HEK293 (cell line): Measurements from ENCODE around the gene ST6GALNAC6.

Source experiments
- CTCF ChIA-PET: fragments of 350-600 bp; formaldehyde crosslinking; extraction: SDS; loops from one replicate; lab custom pipeline; 2021; ENCODE audit warnings: antibody characterized with exemption; lab: Yijun Ruan, JAX
- POLR2A ChIA-PET: fragments of 300-600 bp; formaldehyde crosslinking; extraction: SDS; loops from one replicate; lab custom pipeline; 2020; ENCODE audit warnings: antibody characterized with exemption, inconsistent platforms; lab: Yijun Ruan, JAX
- H3K27ac ChIP-seq: fragments of 200-500 bp; sonication (Bioruptor generic); 2 replicates; pipeline ENCODE4 v1.5.1; 2014; ENCODE audit warnings: low read depth, low read length, control low read depth, inconsistent platforms; ENCODE audit errors: extremely low read depth
- H3K36me3 ChIP-seq, 2 experiments: fragments of 200-500 bp in 1 of 2; sonication (Bioruptor generic) in 1 of 2; 1 replicate in 1 of 2; 2 replicates in 1 of 2; pipeline ENCODE4 v1.5.1; 2014 to 2017; ENCODE audit warnings: inconsistent platforms in 2 of 2, low read length in 2 of 2; ENCODE audit not compliant: control insufficient read depth in 2 of 2, insufficient read depth in 1 of 2
- H3K4me1 ChIP-seq: fragments of 200-500 bp; sonication (Bioruptor generic); 2 replicates; pipeline ENCODE4 v1.5.1; 2014; ENCODE audit warnings: mild to moderate bottlenecking, low read length, inconsistent platforms; ENCODE audit not compliant: control insufficient read depth, insufficient read depth
- H3K4me3 ChIP-seq: 2 replicates; pipeline ENCODE4 v1.5.1; 2011; ENCODE audit warnings: low read depth, mild to moderate bottlenecking, control low read depth, low read length, moderate library complexity
- H3K9me3 ChIP-seq: fragments of 200-500 bp; sonication (Bioruptor generic); 2 replicates; pipeline ENCODE4 v1.5.1; 2014; ENCODE audit warnings: low read depth, low read length, inconsistent platforms; ENCODE audit not compliant: control insufficient read depth, insufficient read depth
- KLF1 ChIP-seq: fragments of 450-650 bp; formaldehyde crosslinking; IDR thresholded peaks from 2 replicates; pipeline ENCODE4 v1.5.1; 2016; ENCODE audit warnings: missing biosample characterization, missing genetic modification characterization
- PRDM10 ChIP-seq: fragments of 450-650 bp; formaldehyde crosslinking; IDR thresholded peaks from 2 replicates; pipeline ENCODE4 v1.5.1; 2016; ENCODE audit warnings: missing biosample characterization, missing genetic modification characterization
- REPIN1 ChIP-seq: fragments of 450-650 bp; formaldehyde crosslinking; IDR thresholded peaks from 2 replicates; pipeline ENCODE4 v1.5.1; 2017; ENCODE audit warnings: missing biosample characterization, missing genetic modification characterization, low read depth
- YY2 ChIP-seq: fragments of 450-650 bp; formaldehyde crosslinking; IDR thresholded peaks from 2 replicates; pipeline ENCODE4 v1.5.1; 2016; ENCODE audit warnings: missing biosample characterization, missing genetic modification characterization
- ZBTB20 ChIP-seq: fragments of 450-650 bp; formaldehyde crosslinking; IDR thresholded peaks from 2 replicates; pipeline ENCODE4 v1.5.1; 2016; ENCODE audit warnings: missing biosample characterization, missing genetic modification characterization
- ZBTB44 ChIP-seq: fragments of 450-650 bp; IDR thresholded peaks from 2 replicates; pipeline ENCODE4 v1.5.1; 2018; ENCODE audit warnings: missing biosample characterization, mild to moderate bottlenecking, missing genetic modification characterization
- ZFP37 ChIP-seq: fragments of 450-650 bp; formaldehyde crosslinking; IDR thresholded peaks from 2 replicates; pipeline ENCODE4 v1.5.1; 2016; ENCODE audit warnings: missing biosample characterization, missing genetic modification characterization
- ZFP69B ChIP-seq: fragments of 450-650 bp; formaldehyde crosslinking; IDR thresholded peaks from 2 replicates; pipeline ENCODE4 v1.5.1; 2016; ENCODE audit warnings: missing biosample characterization, missing genetic modification characterization
- ZNF146 ChIP-seq: fragments of 450-650 bp; formaldehyde crosslinking; IDR thresholded peaks from 2 replicates; pipeline ENCODE4 v1.5.1; 2016; ENCODE audit warnings: missing biosample characterization, missing genetic modification characterization
- ZNF214 ChIP-seq: fragments of 450-650 bp; formaldehyde crosslinking; IDR thresholded peaks from 2 replicates; pipeline ENCODE4 v1.5.1; 2017; ENCODE audit warnings: missing biosample characterization, mild to moderate bottlenecking, missing genetic modification characterization, borderline replicate concordance
- ZNF239 ChIP-seq: fragments of 450-650 bp; formaldehyde crosslinking; IDR thresholded peaks from 2 replicates; pipeline ENCODE4 v1.5.1; 2016; ENCODE audit warnings: missing biosample characterization, missing genetic modification characterization
- ZNF248 ChIP-seq: fragments of 450-650 bp; formaldehyde crosslinking; IDR thresholded peaks from 2 replicates; pipeline ENCODE4 v1.5.1; 2017; ENCODE audit warnings: missing biosample characterization, missing genetic modification characterization
- ZNF280C ChIP-seq: fragments of 450-650 bp; formaldehyde crosslinking; IDR thresholded peaks from 2 replicates; pipeline ENCODE4 v1.5.1; 2016; ENCODE audit warnings: missing biosample characterization, missing genetic modification characterization
- ZNF354C ChIP-seq: fragments of 450-650 bp; formaldehyde crosslinking; IDR thresholded peaks from 2 replicates; pipeline ENCODE4 v1.5.1; 2016; ENCODE audit warnings: missing biosample characterization, missing genetic modification characterization, low read depth, borderline replicate concordance
- ZNF362 ChIP-seq: fragments of 450-650 bp; formaldehyde crosslinking; IDR thresholded peaks from 2 replicates; pipeline ENCODE4 v1.5.1; 2016; ENCODE audit warnings: missing biosample characterization, missing genetic modification characterization
- ZNF37A ChIP-seq: fragments of 450-650 bp; IDR thresholded peaks from 2 replicates; pipeline ENCODE4 v1.5.1; 2018; ENCODE audit warnings: missing biosample characterization, missing genetic modification characterization
- ZNF473 ChIP-seq: fragments of 450-650 bp; formaldehyde crosslinking; IDR thresholded peaks from 2 replicates; pipeline ENCODE4 v1.5.1; 2017; ENCODE audit warnings: missing biosample characterization, missing genetic modification characterization
- ZNF510 ChIP-seq: fragments of 450-650 bp; formaldehyde crosslinking; IDR thresholded peaks from 2 replicates; pipeline ENCODE4 v1.5.1; 2018; ENCODE audit warnings: mild to moderate bottlenecking, missing genetic modification characterization, missing biosample characterization; ENCODE audit not compliant: insufficient replicate concordance
- ZNF639 ChIP-seq: fragments of 450-650 bp; formaldehyde crosslinking; IDR thresholded peaks from 2 replicates; pipeline ENCODE4 v1.5.1; 2016; ENCODE audit warnings: missing biosample characterization, missing genetic modification characterization
- ZNF776 ChIP-seq: fragments of 450-650 bp; formaldehyde crosslinking; IDR thresholded peaks from 2 replicates; pipeline ENCODE4 v1.5.0; 2017; ENCODE audit warnings: missing biosample characterization, missing genetic modification characterization, borderline replicate concordance

ST6GALNAC6 gene

GRCh38 chr9:127918183-127919107 lies 19.0 kb upstream of the ST6GALNAC6 start (continued):
- TF ChIP-seq PRDM10 (tag by site-specific recombination) (peak; percentile 84), ZNF639 (tag by site-specific recombination) (no peak), ZNF37A (tag by site-specific recombination) (no peak), KLF1 (peak; percentile 41; the same call in 1 of the 2 replicates), ZBTB20 (tag by site-specific recombination) (peak; percentile 75), ZNF473 (tag by site-specific recombination) (no peak), ZNF362 (no peak), ZNF239 (tag by site-specific recombination) (no peak), ZNF280C (tag by site-specific recombination) (no peak), ZNF146 (no peak), ZNF354C (tag by site-specific recombination) (no peak), ZNF510 (no peak)

GRCh38 chr9:127917603-127918002 lies 18.2 kb upstream of the ST6GALNAC6 start:
- POLR2A ChIA-PET: interaction anchor here (0.9 to 1.8 kb wide), 7 partner anchors 10 to 183 kb away, joined by 3 to 9 read pairs (median 4); partner anchors contain the start of genes PIP5KL1 and ST6GALNAC6
- CTCF ChIA-PET: interaction anchor here (0.6 to 8.1 kb wide), 8 partner anchors 48 to 497 kb away, joined by 3 to 46 read pairs (median 4); no protein-coding TSS in a partner anchor
- no peaks in the 10 kb centered on the region for H3K9me3 ChIP-seq
- peaks cover 0 to 9% of the 10 kb centered on the region in 2 experiments; a peak in 1 of 3 replicates for H3K36me3 ChIP-seq
- H3K27ac ChIP-seq: no peak overlapping the region
- H3K4me3 ChIP-seq: no peak overlapping the region
- peaks cover 3% of the 10 kb centered on the region; the same call in 1 of the 2 replicates for H3K4me1 ChIP-seq
- no peak for TF ChIP-seq ZFP37 (tag by site-specific recombination)
- no peak for TF ChIP-seq ZNF776 (tag by site-specific recombination)
- TF ChIP-seq REPIN1 (tag by site-specific recombination): no peak
- no peak for TF ChIP-seq ZFP69B (tag by site-specific recombination)
- no peak for TF ChIP-seq ZNF214 (tag by site-specific recombination)
- TF ChIP-seq ZNF248 (tag by site-specific recombination): no peak
- no peak for TF ChIP-seq ZBTB44 (tag by site-specific recombination)
- no peak for TF ChIP-seq YY2 (tag by site-specific recombination)
